ENCODE data around the gene SHOX.
"Not testable (repeated sequence)": the region's sequence is repeated elsewhere in the genome, so short reads cannot be mapped to it uniquely, and the experiment has no call there.

Gene SHOX

GRCh38 chrX:630612-631496 is at the start of gene SHOX:
TSS of gene SHOX (plus strand) at chrX:630791. CDS start at chrX:630898, 107 bp downstream.
- DNase-seq = peak; percentile 49

GRCh38 chrX:581066-581465 is 49.5 kb upstream of the SHOX start:
- DNase-seq = no peak

GRCh38 chrX:581720-582298 is 48.8 kb upstream of the SHOX start:
- no peak for DNase-seq

- DNase-seq = no peak
These were observed 46.0 kb upstream of the SHOX start for GRCh38 chrX:584572-584971.

- no peak for DNase-seq
These were observed 45.3 kb upstream of the SHOX start for GRCh38 chrX:585115-585808.

- no peak for DNase-seq
These were observed 44.2 kb upstream of the SHOX start for GRCh38 chrX:586351-586750.

GRCh38 chrX:589261-589660 is 41.3 kb upstream of the SHOX start:
- not testable (repeated sequence) for DNase-seq

- DNase-seq = no peak
These were observed 39.7 kb upstream of the SHOX start for GRCh38 chrX:590693-591404.

- DNase-seq = no peak
These were observed 30.5 kb upstream of the SHOX start for GRCh38 chrX:599837-600715.

GRCh38 chrX:603029-603428 is 27.6 kb upstream of the SHOX start:
- DNase-seq = not testable (repeated sequence)

- DNase-seq = not testable (repeated sequence)
These were observed 26.0 kb upstream of the SHOX start for GRCh38 chrX:604616-605015.

- not testable (repeated sequence) for DNase-seq
These were observed 22.5 kb upstream of the SHOX start for GRCh38 chrX:608088-608487.

- no peak for DNase-seq
These were observed 16.5 kb upstream of the SHOX start for GRCh38 chrX:614136-614535.

- DNase-seq = no peak
These were observed 13.2 kb upstream of the SHOX start for GRCh38 chrX:617401-617800.

- DNase-seq = no peak
These were observed 12.7 kb upstream of the SHOX start for GRCh38 chrX:617891-618290.

- not testable (repeated sequence) for DNase-seq
These were observed 12.3 kb upstream of the SHOX start for GRCh38 chrX:618304-618703.

GRCh38 chrX:618761-619450 is 11.7 kb upstream of the SHOX start:
- DNase-seq = no peak

GRCh38 chrX:619451-619811 is 11.2 kb upstream of the SHOX start:
- no peak for DNase-seq

GRCh38 chrX:619812-620531 is 10.6 kb upstream of the SHOX start:
- no peak for DNase-seq

- no peak for DNase-seq
These were observed 8.7 kb upstream of the SHOX start for GRCh38 chrX:621705-622503.

Data from retina (tissue), 1 donor.